ENCODE results near the gene CER1. TPM values are rescaled to one million over a fixed set of nuclear protein-coding genes. Genes with fewer than 3 reads are reported as not detected.

CER1 gene
- total and polyA plus RNA-seq, 2 of the 4 experiments (the other 2 are of a cell fraction), result not detected

DNA sequence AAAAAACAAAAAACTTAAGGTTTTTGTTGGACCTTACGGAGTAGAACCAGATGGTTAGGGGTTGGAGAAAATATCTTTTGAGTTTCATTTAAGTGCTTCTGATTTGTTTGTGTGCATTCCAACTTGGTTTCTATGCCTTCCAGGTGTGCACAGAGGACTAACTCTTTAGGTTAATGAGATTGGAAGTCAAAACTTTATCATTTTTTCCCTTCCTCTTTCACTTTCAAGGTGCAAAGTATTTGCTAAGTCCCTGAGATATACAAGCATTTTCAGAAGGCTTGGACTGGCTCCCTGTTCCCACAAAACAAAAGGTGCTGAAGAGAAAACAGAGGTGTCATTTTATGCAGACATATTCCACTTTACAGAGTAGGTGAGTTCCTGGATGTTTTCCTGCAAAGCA is 30.3 kb upstream of the CER1 start:
- ChIA-PET POLR2A (ENCODE audit: unreplicated experiment) (no interaction called here), CTCF (no interaction called here)
- H2AK5ac ChIP-seq (ENCODE audit: low read depth, low read length), result no peak overlapping the region
- in situ Hi-C loops (cut with MboI; ENCODE audit: low sequenced_read_pairs) (no loop called here), dilution Hi-C loops (cut with HindIII; ENCODE audit: low sequenced_read_pairs, unreplicated experiment) (no loop called here), intact Hi-C loops (cut with micrococcal nuclease) (no loop called here)
- no peak for ATAC-seq (ENCODE audit: low read depth)
- H2AK9ac ChIP-seq (replicated peaks; ENCODE audit: low read depth, low read length, poor library complexity), result no peak overlapping the region
- H3K14ac ChIP-seq (replicated peaks; ENCODE audit: low read depth, low read length), result no peak overlapping the region
- no TSS peak for BruUV-seq (replicated peaks)
- H4K5ac ChIP-seq (ENCODE audit: low read depth, low read length), result no peak overlapping the region
- H2BK5ac ChIP-seq (ENCODE audit: low read depth, low read length, poor library complexity, severe bottlenecking), result no peak overlapping the region
- no peak overlapping the region for H3K4me2 ChIP-seq (ENCODE audit: low read depth, low read length)
- H3K23ac ChIP-seq (ENCODE audit: low read depth, low read length), result no peak overlapping the region
- H4K91ac ChIP-seq (ENCODE audit: insufficient read depth, low read depth, low read length), result no peak overlapping the region
- no peak overlapping the region for H3K27ac ChIP-seq (ENCODE audit: insufficient read depth, low read length)
- no peaks in the 10 kb centered on the region for H3K4me1 ChIP-seq (ENCODE audit: control insufficient read depth, insufficient read depth, low read length)
- H4K20me1 ChIP-seq (ENCODE audit: insufficient read depth, low read length), result no peaks in the 10 kb centered on the region
- no CpG with 5 or more reads among the region's 1 CpG for WGBS, 2 experiments (ENCODE audit: extremely low coverage in 2 of 2, insufficient read length in 1 of 2)
- no peak overlapping the region for H3K4ac ChIP-seq (ENCODE audit: low read depth, low read length)
- H3K9ac ChIP-seq (ENCODE audit: low read depth, low read length), result no peak overlapping the region
- no peaks in the 10 kb centered on the region for H3K9me1 ChIP-seq (ENCODE audit: insufficient read depth, low read length)
- H3K4me3 ChIP-seq (ENCODE audit: insufficient read depth, low read depth, low read length), result no peak overlapping the region
- no peak overlapping the region for H2AFZ ChIP-seq (replicated peaks; ENCODE audit: low read length, poor library complexity)
- no peaks in the 10 kb centered on the region; the same call in none of the 2 replicates for H3K27me3 ChIP-seq (ENCODE audit: control insufficient read depth, insufficient read depth, low read length)
- H4K8ac ChIP-seq (ENCODE audit: low read depth in 2 of 2, low read length in 2 of 2), result no peak overlapping the region
- no peak overlapping the region for H3K56ac ChIP-seq (ENCODE audit: extremely low read depth, insufficient read depth, low read length)
- no peak overlapping the region for H3K18ac ChIP-seq (ENCODE audit: low read depth, low read length)
- H3K79me1 ChIP-seq (ENCODE audit: low read depth in 1 of 2, low read length in 2 of 2), result no peaks in the 10 kb centered on the region
- no peak overlapping the region for H2BK15ac ChIP-seq (ENCODE audit: low read depth, low read length)
- no peaks in the 10 kb centered on the region for H3K9me3 ChIP-seq (ENCODE audit: control insufficient read depth, insufficient read depth, low read length)
- H2BK20ac ChIP-seq (ENCODE audit: low read depth, low read length), result no peak overlapping the region
- TF ChIP-seq, protein P1, sequence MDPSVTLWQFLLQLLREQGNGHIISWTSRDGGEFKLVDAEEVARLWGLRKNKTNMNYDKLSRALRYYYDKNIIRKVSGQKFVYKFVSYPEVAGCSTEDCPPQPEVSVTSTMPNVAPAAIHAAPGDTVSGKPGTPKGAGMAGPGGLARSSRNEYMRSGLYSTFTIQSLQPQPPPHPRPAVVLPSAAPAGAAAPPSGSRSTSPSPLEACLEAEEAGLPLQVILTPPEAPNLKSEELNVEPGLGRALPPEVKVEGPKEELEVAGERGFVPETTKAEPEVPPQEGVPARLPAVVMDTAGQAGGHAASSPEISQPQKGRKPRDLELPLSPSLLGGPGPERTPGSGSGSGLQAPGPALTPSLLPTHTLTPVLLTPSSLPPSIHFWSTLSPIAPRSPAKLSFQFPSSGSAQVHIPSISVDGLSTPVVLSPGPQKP (IDR thresholded peaks at IDR 0.05; ENCODE audit: borderline replicate concordance, low read depth, low read length), result no peak
- TF ChIP-seq RCOR1 (IDR thresholded peaks at IDR 0.05; ENCODE audit: insufficient replicate concordance, low read length) (no peak), MXI1 (IDR thresholded peaks at IDR 0.05; ENCODE audit: borderline replicate concordance, low read depth, low read length) (no peak), MAZ (IDR thresholded peaks at IDR 0.05; ENCODE audit: borderline replicate concordance, low read depth, low read length) (no peak), SMC3 (IDR thresholded peaks at IDR 0.05; ENCODE audit: low read depth, low read length) (no peak), CEBPB (IDR thresholded peaks at IDR 0.05; ENCODE audit: low read depth, low read length) (no peak), POLR2A (IDR thresholded peaks at IDR 0.05; ENCODE audit: low read depth, low read length) (no peak), NFE2L2 (IDR thresholded peaks at IDR 0.05; ENCODE audit: low read depth, low read length) (no peak)
- TF ChIP-seq, protein P2, sequence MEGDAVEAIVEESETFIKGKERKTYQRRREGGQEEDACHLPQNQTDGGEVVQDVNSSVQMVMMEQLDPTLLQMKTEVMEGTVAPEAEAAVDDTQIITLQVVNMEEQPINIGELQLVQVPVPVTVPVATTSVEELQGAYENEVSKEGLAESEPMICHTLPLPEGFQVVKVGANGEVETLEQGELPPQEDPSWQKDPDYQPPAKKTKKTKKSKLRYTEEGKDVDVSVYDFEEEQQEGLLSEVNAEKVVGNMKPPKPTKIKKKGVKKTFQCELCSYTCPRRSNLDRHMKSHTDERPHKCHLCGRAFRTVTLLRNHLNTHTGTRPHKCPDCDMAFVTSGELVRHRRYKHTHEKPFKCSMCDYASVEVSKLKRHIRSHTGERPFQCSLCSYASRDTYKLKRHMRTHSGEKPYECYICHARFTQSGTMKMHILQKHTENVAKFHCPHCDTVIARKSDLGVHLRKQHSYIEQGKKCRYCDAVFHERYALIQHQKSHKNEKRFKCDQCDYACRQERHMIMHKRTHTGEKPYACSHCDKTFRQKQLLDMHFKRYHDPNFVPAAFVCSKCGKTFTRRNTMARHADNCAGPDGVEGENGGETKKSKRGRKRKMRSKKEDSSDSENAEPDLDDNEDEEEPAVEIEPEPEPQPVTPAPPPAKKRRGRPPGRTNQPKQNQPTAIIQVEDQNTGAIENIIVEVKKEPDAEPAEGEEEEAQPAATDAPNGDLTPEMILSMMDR (conservative IDR thresholded peaks at IDR 0.05; ENCODE audit: low read depth, low read length), result no peak
- H3K36me3 ChIP-seq (ENCODE audit: control insufficient read depth, insufficient read depth, low read length), result no peaks in the 10 kb centered on the region
- H2BK120ac ChIP-seq (ENCODE audit: low read depth, low read length), result no peak overlapping the region
- DNase-seq, result no peak

Data from IMR-90 (cell line).